Ovary (tissue), 9 donors: ENCODE results near the gene SPIB. TPM values are rescaled to one million over a fixed set of nuclear protein-coding genes. Genes with fewer than 3 reads are reported as not detected.

ENCODE experiments used
- DNase-seq, 5 donors: peaks; one replicate each; pipeline ENCODE4 v3.0.0-alpha.2; 2019 to 2020
- H3K27ac ChIP-seq, 2 donors: fragments of 200-600 bp; one replicate each; pipeline versions ENCODE4 v1.5.1 to v1.8.0; 2019 to 2022
- H3K27me3 ChIP-seq: fragments of 200-600 bp; one replicate; pipeline ENCODE4 v1.8.0; 2022
- H3K36me3 ChIP-seq: fragments of 200-600 bp; sonication (generic); one replicate; pipeline ENCODE4 v1.5.1; 2019
- H3K4me1 ChIP-seq: one replicate; pipeline ENCODE4 v1.8.1; 2013; ENCODE audit warnings: mild to moderate bottlenecking, moderate library complexity; ENCODE audit not compliant: insufficient read depth
- H3K4me3 ChIP-seq: fragments of 200-600 bp; sonication (generic); one replicate; pipeline ENCODE4 v1.5.1; 2017
- H3K9me3 ChIP-seq, 2 donors: fragments of 200-600 bp in 1 of 2; sonication (generic) in 1 of 2; one replicate each; pipeline versions ENCODE4 v1.5.1 to v1.8.1; 2013 to 2019; ENCODE audit warnings: mild to moderate bottlenecking in 1 of 2, moderate library complexity in 1 of 2
- CTCF ChIP-seq, 3 donors: fragments of 450-650 bp in 2 of 3; fragments of 200-600 bp in 1 of 3; IDR thresholded peaks; one replicate each; pipeline versions ENCODE4 v1.5.1 to v1.8.0; 2016 to 2022; ENCODE audit warnings: antibody characterized with exemption in 3 of 3, mild to moderate bottlenecking in 1 of 3
- EP300 ChIP-seq: sonication (generic); formaldehyde crosslinking; IDR thresholded peaks from one replicate; pipeline ENCODE4 v1.6.1; 2017; ENCODE audit warnings: antibody characterized with exemption
- POLR2A ChIP-seq: fragments of 450-650 bp; IDR thresholded peaks from one replicate; pipeline ENCODE4 v1.6.1; 2017; ENCODE audit warnings: antibody characterized with exemption, mild to moderate bottlenecking, moderate library complexity
- WGBS, 3 donors: extraction: QIAGEN DNeasy Blood & Tissue Kit in 1 of 3; methylation state at CpG; one replicate each; pipeline versions ENCODE4 v1.1.5 to v1.1.7; 2013 to 2017; 5-methylcytosine and 5-hydroxymethylcytosine counted together
- intact Hi-C, 4 donors: fragments of 100-400 bp; cut with DNase I; formaldehyde crosslinking; loops; one replicate each; pipeline versions ENCODE4 v1.11.0 to v1.15.1; 2022 to 2023
- polyA plus RNA-seq, 2 donors: library from polyadenylated mRNA; stranded (reverse); fragments of 200-250 nt in 1 of 2; fragments of 350-450 nt in 1 of 2; fragmentation: Illumina TruSeq in 1 of 2; extraction: RNeasy Lipid Tissue Mini Kit (QIAGEN cat#74804) in 1 of 2; gene quantifications; one replicate each; pipeline ENCODE4 v1.2.3, GENCODE V29; 2013 to 2014
- total RNA-seq, 7 donors: library from RNA; depleted of rRNA in 2 of 7; stranded (reverse); fragments of >200 nt in 2 of 7; fragmentation: NEBNext Ultra II Directional in 3 of 7; extraction: Animal tissue kit (Norgen Biotek cat#: 25700) in 3 of 7; gene quantifications; one replicate each; pipeline versions ENCODE4 v1.1.0 to v1.2.4, GENCODE V29; 2016 to 2023
- donor health status: DM: no; HTN: no; CAD: no; lungs with moderate emphysema.
- donor health status: DM: no; HTN: no; CAD: no.
- donor health status: Bipolar disorder and iron deficiency.
- donor health status: DM: yes; HTN: yes; CAD: no.
- donor health status: DM: no; HTN: no; CAD: no.
- donor health status: DM: yes; HTN: yes; CAD: no.

The SPIB gene
- total and polyA plus RNA-seq, 9 donors = 0.12 to 0.46 (median 0.25) TPM; not detected in 5

GRCh38 chr19:50406829-50407228 is 11.9 kb upstream of the SPIB start:
- intact Hi-C loops = no loop called here
- no peaks in the 10 kb centered on the region for H3K9me3 ChIP-seq
- DNase-seq = no peak
- TF ChIP-seq EP300 (no peak), CTCF (IDR thresholded peaks at IDR 0.05) (no peak), POLR2A (no peak)
- H3K4me1 ChIP-seq = no peaks in the 10 kb centered on the region
- H3K4me3 ChIP-seq = no peak overlapping the region
- H3K36me3 ChIP-seq = no peaks in the 10 kb centered on the region
- no peaks in the 10 kb centered on the region for H3K27me3 ChIP-seq
- no peak overlapping the region for H3K27ac ChIP-seq
- 86 to 94% (median 92%) methylated on average over 19 of the region's 19 CpGs for WGBS, 3 donors

- WGBS, 3 donors = 86 to 95% (median 88%) methylated on average over 16 to 17 of the region's 17 CpGs
- no peaks in the 10 kb centered on the region for H3K36me3 ChIP-seq
- TF ChIP-seq POLR2A (no peak), CTCF (IDR thresholded peaks at IDR 0.05) (no peak), EP300 (no peak)
Observed at GRCh38 chr19:50409347-50409746, 9.4 kb upstream of the SPIB start.

GRCh38 chr19:50410109-50410508 is 8.6 kb upstream of the SPIB start:
- intact Hi-C loops = loop anchor here in 2 of 4 donors (10.0 kb wide), 2 partner anchors 45 to 265 kb away; partner anchors contain the start of gene NAPSA (in 1 of the 2)
- TF ChIP-seq POLR2A = no peak
- no peak for TF ChIP-seq EP300
- TF ChIP-seq CTCF (IDR thresholded peaks at IDR 0.05) = no peak
- peaks cover 2% of the 10 kb centered on the region for H3K4me1 ChIP-seq
- H3K36me3 ChIP-seq = no peaks in the 10 kb centered on the region
- H3K27ac ChIP-seq = no peak overlapping the region
- WGBS, 3 donors = 78 to 87% (median 83%) methylated on average over 10 of the region's 10 CpGs
- no peak overlapping the region for H3K4me3 ChIP-seq
- DNase-seq = no peak
- H3K9me3 ChIP-seq = no peaks in the 10 kb centered on the region
- H3K27me3 ChIP-seq = no peaks in the 10 kb centered on the region

More at GRCh38 chr19:50409347-50409746, 9.4 kb upstream of the SPIB start:
- DNase-seq = no peak
- Histone ChIP-seq H3K9me3 (no peaks in the 10 kb centered on the region), H3K4me3 (no peak overlapping the region), H3K27ac (no peak overlapping the region), H3K4me1 (no peaks in the 10 kb centered on the region), H3K27me3 (no peaks in the 10 kb centered on the region)
- intact Hi-C loops = no loop called here

GRCh38 chr19:50412419-50412818 is 6.3 kb upstream of the SPIB start:
- Histone ChIP-seq H3K4me3 (no peak overlapping the region), H3K27ac (no peak overlapping the region), H3K36me3 (no peaks in the 10 kb centered on the region), H3K9me3 (no peaks in the 10 kb centered on the region), H3K4me1 (peaks cover 2% of the 10 kb centered on the region), H3K27me3 (no peaks in the 10 kb centered on the region)
- no peak for DNase-seq
- intact Hi-C loops = loop anchor here in 2 of 4 donors (10.0 kb wide), 2 partner anchors 48 to 268 kb away; partner anchors contain the start of gene NAPSA (in 1 of the 2)
- WGBS, 3 donors = 96 to 98% (median 98%) methylated on average over 2 of the region's 2 CpGs
- TF ChIP-seq POLR2A = no peak
- no peak for TF ChIP-seq EP300
- TF ChIP-seq CTCF (IDR thresholded peaks at IDR 0.05) = no peak
